Right cardiac atrium (tissue), 5 donors: ENCODE data around the gene PGPEP1. TPM values are rescaled to one million over a fixed set of nuclear protein-coding genes. Genes with fewer than 3 reads are reported as not detected.
"Not testable (repeated sequence)": the region's sequence is repeated elsewhere in the genome, so short reads cannot be mapped to it uniquely, and the experiment has no call there.

Source experiments
- ATAC-seq, 2 donors: fragments of 200-7000 bp; cut with Tn5 transposase; one replicate each; pipeline versions ENCODE4 v1.8.0 to v1.9.1; 2020; ENCODE audit warnings: moderate library complexity in 2 of 2, mild to moderate bottlenecking in 1 of 2
- DNase-seq, 3 donors: peaks; one replicate each; pipeline ENCODE4 v3.0.0-alpha.2; 2020
- H3K27ac ChIP-seq: one replicate; pipeline ENCODE4 v1.5.1; 2013; ENCODE audit warnings: mild to moderate bottlenecking, low read length, control low read depth, moderate library complexity
- H3K27me3 ChIP-seq: one replicate; pipeline ENCODE4 v1.6.1; 2013; ENCODE audit not compliant: control insufficient read depth, insufficient read depth
- H3K4me1 ChIP-seq: one replicate; pipeline ENCODE4 v1.6.1; 2013; ENCODE audit warnings: low read length; ENCODE audit not compliant: control insufficient read depth, insufficient read depth
- H3K4me3 ChIP-seq: one replicate; pipeline ENCODE4 v1.5.1; 2013; ENCODE audit warnings: low read length, control low read depth
- H3K9me3 ChIP-seq: one replicate; pipeline ENCODE4 v1.6.1; 2013; ENCODE audit warnings: low read length; ENCODE audit not compliant: control insufficient read depth
- WGBS: extraction: QIAGEN DNeasy Blood & Tissue Kit; methylation state at CpG from one replicate; pipeline ENCODE4 v1.1.7; 2013; 5-methylcytosine and 5-hydroxymethylcytosine counted together
- intact Hi-C, 4 donors: fragments of 100-400 bp; cut with DNase I; formaldehyde crosslinking; loops; one replicate each; pipeline versions ENCODE4 v1.11.0 to v1.14.0; 2022 to 2023
- polyA plus RNA-seq: library from polyadenylated mRNA; stranded (reverse); fragments of 200-250 nt; gene quantifications from one replicate; pipeline ENCODE4 v1.2.3, GENCODE V29; 2013
- total RNA-seq, 4 donors: library from RNA; stranded (reverse); fragmentation: NEBNext Ultra II Directional; extraction: Animal tissue kit (Norgen Biotek cat#: 25700); gene quantifications; one replicate each; pipeline ENCODE4 v1.2.1, GENCODE V29; 2021
- donor health status: healthy with polysubstance abuse.
- donor health status: DM: no; HTN: yes; CAD: no.
- donor health status: DM: no; HTN: no; CAD: no.
- donor health status: DM: no; HTN: yes; CAD: no; lungs with severe emphysema.
- donor health status: DM: yes; HTN: yes; CAD: no.

PGPEP1 gene
- total and polyA plus RNA-seq, 5 donors = 17.4 to 42.0 (median 34.5) TPM

GRCh38 chr19:18392926-18393325, 52.5 kb downstream of the PGPEP1 start:
- Histone ChIP-seq H3K4me1 (no peaks in the 10 kb centered on the region), H3K27ac (no peak overlapping the region), H3K4me3 (no peak overlapping the region), H3K27me3 (no peaks in the 10 kb centered on the region), H3K9me3 (no peaks in the 10 kb centered on the region)
- ATAC-seq (no peak), DNase-seq (no peak)
- 65% methylated on average over 5 of the region's 5 CpGs for WGBS
- intact Hi-C loops = loop anchor here in 1 of 4 donors (10.0 kb wide), 1 partner anchor 118 kb away; the partner anchor contains the start of gene IQCN

- DNase-seq (peak in 2 of 3 donors; percentile 80 to 82), ATAC-seq (peak; percentile 19 to 30)
These were observed 53.4 kb downstream of the PGPEP1 start for GRCh38 chr19:18393836-18394235.

GRCh38 chr19:18396471-18397241, 56.3 kb downstream of the PGPEP1 start:
- Histone ChIP-seq H3K9me3 (no peaks in the 10 kb centered on the region), H3K27me3 (no peaks in the 10 kb centered on the region), H3K27ac (no peak overlapping the region), H3K4me3 (no peak overlapping the region), H3K4me1 (no peaks in the 10 kb centered on the region)
- WGBS = 64% methylated on average over 37 of the region's 37 CpGs
- DNase-seq = no peak
- no peak for ATAC-seq
- intact Hi-C loops = loop anchor here in 2 of 4 donors (5.0 to 10.0 kb wide), 2 partner anchors 44 to 122 kb away; partner anchors contain the start of gene IQCN (in 1 of the 2)

More at GRCh38 chr19:18393836-18394235, 53.4 kb downstream of the PGPEP1 start:
- intact Hi-C loops = loop anchor here in 1 of 4 donors (10.0 kb wide), 1 partner anchor 119 kb away; the partner anchor contains the start of gene IQCN
- 50% methylated on average over 7 of the region's 7 CpGs for WGBS
- no peak overlapping the region for H3K27ac ChIP-seq
- no peaks in the 10 kb centered on the region for H3K27me3 ChIP-seq
- no peaks in the 10 kb centered on the region for H3K9me3 ChIP-seq
- no peak overlapping the region for H3K4me3 ChIP-seq
- no peaks in the 10 kb centered on the region for H3K4me1 ChIP-seq

- DNase-seq = peak; percentile 56 to 82 (median 79)
- peak; percentile 69 to 73 for ATAC-seq
- intact Hi-C loops = loop anchor here in 2 of 4 donors (5.0 to 10.0 kb wide), 2 partner anchors 45 to 123 kb away; partner anchors contain the start of gene IQCN (in 1 of the 2)
- Histone ChIP-seq H3K27me3 (no peaks in the 10 kb centered on the region), H3K27ac (no peak within 1 kb of the TSS), H3K4me3 (no peak within 1 kb of the TSS), H3K9me3 (no peaks in the 10 kb centered on the region), H3K4me1 (no peaks in the 10 kb centered on the region)
- WGBS = 17% methylated on average over 33 of the region's 33 CpGs
These were observed 57.1 kb downstream of the PGPEP1 start, which contains the start of gene LRRC25 for GRCh38 chr19:18397242-18398202. TSS of gene LRRC25 (minus strand) at chr19:18397622. CDS start at chr19:18396963, 659 bp downstream.

GRCh38 chr19:18399008-18399407, 58.6 kb downstream of the PGPEP1 start:
- ATAC-seq (no peak), DNase-seq (peak in 2 of 3 donors; percentile 62 to 75)

GRCh38 chr19:18401580-18402112, 61.2 kb downstream of the PGPEP1 start:
- 46% methylated on average over 7 of the region's 7 CpGs for WGBS
- H3K4me3 ChIP-seq = no peak overlapping the region
- H3K4me1 ChIP-seq = no peaks in the 10 kb centered on the region
- intact Hi-C loops = loop anchor here in 2 of 4 donors (10.0 kb wide), 3 partner anchors 57 to 187 kb away; partner anchors contain the start of gene PGPEP1 (in 1 of the 2)
- H3K27ac ChIP-seq = no peak overlapping the region
- no peaks in the 10 kb centered on the region for H3K9me3 ChIP-seq
- DNase-seq (peak in 2 of 3 donors; percentile 83 to 84), ATAC-seq (peak; percentile 69 to 81)
- H3K27me3 ChIP-seq = no peaks in the 10 kb centered on the region

More at GRCh38 chr19:18399008-18399407, 58.6 kb downstream of the PGPEP1 start:
- Histone ChIP-seq H3K4me1 (no peaks in the 10 kb centered on the region), H3K9me3 (no peaks in the 10 kb centered on the region), H3K27ac (no peak overlapping the region), H3K4me3 (no peak overlapping the region), H3K27me3 (no peaks in the 10 kb centered on the region)
- WGBS = 51% methylated on average over 6 of the region's 6 CpGs
- intact Hi-C loops = loop anchor here in 2 of 4 donors (5.0 to 10.0 kb wide), 2 partner anchors 47 to 124 kb away; partner anchors contain the start of gene IQCN (in 1 of the 2)

GRCh38 chr19:18402455-18403248, 62.3 kb downstream of the PGPEP1 start:
- intact Hi-C loops = loop anchor here in 2 of 4 donors (10.0 kb wide), 3 partner anchors 58 to 188 kb away; partner anchors contain the start of gene PGPEP1 (in 1 of the 2)
- not testable (repeated sequence) for H3K9me3 ChIP-seq, H3K4me3 ChIP-seq, DNase-seq, H3K4me1 ChIP-seq, ATAC-seq, H3K27ac ChIP-seq, H3K27me3 ChIP-seq
- WGBS = 64% methylated on average over 18 of the region's 18 CpGs

GRCh38 chr19:18405754-18406153, 65.4 kb downstream of the PGPEP1 start:
- not testable (repeated sequence) for H3K9me3 ChIP-seq, H3K27me3 ChIP-seq, H3K4me3 ChIP-seq, H3K4me1 ChIP-seq, H3K27ac ChIP-seq, ATAC-seq, DNase-seq
- 90% methylated on average over 11 of the region's 11 CpGs for WGBS
- intact Hi-C loops = loop anchor here in 2 of 4 donors (10.0 kb wide), 3 partner anchors 61 to 191 kb away; partner anchors contain the start of gene PGPEP1 (in 1 of the 2)

- Histone ChIP-seq H3K27ac (no peak overlapping the region), H3K4me1 (no peaks in the 10 kb centered on the region), H3K27me3 (no peaks in the 10 kb centered on the region), H3K4me3 (no peak overlapping the region), H3K9me3 (no peaks in the 10 kb centered on the region)
- WGBS = 94% methylated on average over 9 of the region's 9 CpGs
- intact Hi-C loops = loop anchor here in 2 of 4 donors (10.0 kb wide), 3 partner anchors 62 to 192 kb away; partner anchors contain the start of gene PGPEP1 (in 1 of the 2)
- no peak for ATAC-seq
- no peak for DNase-seq
These were observed 66.4 kb downstream of the PGPEP1 start for GRCh38 chr19:18406749-18407148.
